Lower leg skin (tissue), 4 donors: ENCODE results near the gene RAB12. TPM values are rescaled to one million over a fixed set of nuclear protein-coding genes. Genes with fewer than 3 reads are reported as not detected.

Experiments
- DNase-seq, 2 donors: peaks; one replicate each; pipeline ENCODE4 v3.0.0-alpha.2; 2019; ENCODE audit warnings: low spot score in 2 of 2
- H3K4me3 ChIP-seq: fragments of 200-600 bp; sonication (generic); 2 replicates; pipeline ENCODE4 v1.5.1; 2017; ENCODE audit warnings: mild to moderate bottlenecking, low read depth; ENCODE audit not compliant: poor library complexity, severe bottlenecking
- POLR2A ChIP-seq, 2 donors: fragments of 450-650 bp; IDR thresholded peaks; one replicate each; pipeline ENCODE4 v1.6.1; 2016 to 2017; ENCODE audit warnings: antibody characterized with exemption in 2 of 2, mild to moderate bottlenecking in 1 of 2, moderate library complexity in 1 of 2
- WGBS, 2 donors: methylation state at CpG; one replicate each; pipeline ENCODE4 v1.1.5; 2018; 5-methylcytosine and 5-hydroxymethylcytosine counted together
- intact Hi-C: fragments of 100-400 bp; cut with DNase I; formaldehyde crosslinking; loops from one replicate; pipeline ENCODE4 v1.15.0; 2023; ENCODE audit warnings: low total_unique reads
- total RNA-seq, 4 donors: library from RNA; depleted of rRNA; stranded (reverse); fragments of >200 nt; gene quantifications; one replicate each; pipeline ENCODE4 v1.1.0, GENCODE V29; 2016
- TF ChIP-seq, protein P1 (sequence below), 3 donors: fragments of 450-650 bp; IDR thresholded peaks; one replicate each; pipeline ENCODE4 v1.5.1; 2016; ENCODE audit warnings: antibody characterized with exemption in 3 of 3, mild to moderate bottlenecking in 3 of 3, moderate library complexity in 2 of 3

RAB12 gene
- total RNA-seq, 4 donors from 2014 or later: 33.6 to 46.8 (median 44.4) TPM

DNA sequence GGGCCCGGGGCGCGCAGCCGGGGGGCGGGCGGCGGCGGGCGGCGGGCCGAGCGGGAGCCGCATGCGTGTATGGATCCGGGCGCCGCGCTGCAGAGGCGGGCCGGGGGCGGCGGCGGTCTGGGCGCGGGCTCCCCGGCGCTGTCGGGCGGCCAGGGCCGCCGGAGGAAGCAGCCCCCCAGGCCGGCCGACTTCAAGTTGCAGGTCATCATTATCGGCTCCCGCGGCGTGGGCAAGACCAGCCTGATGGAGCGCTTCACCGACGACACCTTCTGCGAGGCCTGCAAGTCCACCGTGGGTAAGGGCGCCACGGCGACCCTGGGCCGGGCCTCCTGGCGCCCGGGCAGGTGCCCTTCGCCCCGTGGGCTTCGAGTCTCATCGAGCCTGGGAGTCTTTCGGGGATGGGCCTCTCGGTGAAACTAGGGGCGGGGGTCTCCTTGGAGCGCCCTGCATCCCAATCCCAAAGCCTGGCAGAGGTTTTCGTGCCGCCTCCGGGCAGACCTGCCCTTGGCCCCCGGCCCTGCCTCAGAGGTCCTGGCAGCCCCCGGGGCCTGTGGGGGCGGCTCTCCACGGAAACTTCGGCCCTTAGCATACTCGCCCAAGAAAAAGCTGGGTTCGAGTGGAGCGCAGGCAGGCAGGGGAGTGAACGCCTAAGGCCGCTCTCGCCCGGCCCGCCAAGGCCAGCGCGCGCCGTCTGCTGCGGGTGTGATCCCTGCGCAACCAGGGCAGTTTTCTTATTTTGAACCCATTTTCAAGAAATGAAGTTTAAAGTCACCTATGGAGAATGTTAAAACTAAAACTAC lies 622 bp downstream of the RAB12 start:
- peak overlapping the region; percentile 94 for H3K4me3 ChIP-seq
- intact Hi-C loops: no loop called here
- 1 to 2% methylated on average over 38 to 59 of the region's 78 CpGs for WGBS, 2 donors
- no peak for DNase-seq
- TF ChIP-seq, protein P1, sequence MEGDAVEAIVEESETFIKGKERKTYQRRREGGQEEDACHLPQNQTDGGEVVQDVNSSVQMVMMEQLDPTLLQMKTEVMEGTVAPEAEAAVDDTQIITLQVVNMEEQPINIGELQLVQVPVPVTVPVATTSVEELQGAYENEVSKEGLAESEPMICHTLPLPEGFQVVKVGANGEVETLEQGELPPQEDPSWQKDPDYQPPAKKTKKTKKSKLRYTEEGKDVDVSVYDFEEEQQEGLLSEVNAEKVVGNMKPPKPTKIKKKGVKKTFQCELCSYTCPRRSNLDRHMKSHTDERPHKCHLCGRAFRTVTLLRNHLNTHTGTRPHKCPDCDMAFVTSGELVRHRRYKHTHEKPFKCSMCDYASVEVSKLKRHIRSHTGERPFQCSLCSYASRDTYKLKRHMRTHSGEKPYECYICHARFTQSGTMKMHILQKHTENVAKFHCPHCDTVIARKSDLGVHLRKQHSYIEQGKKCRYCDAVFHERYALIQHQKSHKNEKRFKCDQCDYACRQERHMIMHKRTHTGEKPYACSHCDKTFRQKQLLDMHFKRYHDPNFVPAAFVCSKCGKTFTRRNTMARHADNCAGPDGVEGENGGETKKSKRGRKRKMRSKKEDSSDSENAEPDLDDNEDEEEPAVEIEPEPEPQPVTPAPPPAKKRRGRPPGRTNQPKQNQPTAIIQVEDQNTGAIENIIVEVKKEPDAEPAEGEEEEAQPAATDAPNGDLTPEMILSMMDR (IDR thresholded peaks at IDR 0.05): no peak

DNA sequence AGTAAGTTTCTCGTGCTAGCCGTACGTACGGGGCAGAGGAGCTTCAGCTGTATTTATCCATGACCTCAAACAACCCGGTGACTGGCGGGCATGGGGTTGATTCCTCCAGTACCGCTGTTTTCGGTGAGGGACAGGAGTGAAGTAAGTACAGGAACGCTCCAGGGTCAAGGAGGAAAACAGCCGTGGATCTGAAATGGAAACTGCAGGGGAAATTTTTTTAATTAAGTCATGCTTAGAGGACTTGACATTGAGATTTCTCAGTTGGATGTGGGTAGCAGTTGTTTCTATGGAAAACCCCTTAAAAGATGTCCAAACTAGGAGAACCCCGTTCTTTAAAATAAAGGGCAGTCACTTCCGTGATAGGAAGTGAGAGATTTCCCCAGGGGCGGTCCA lies 1.2 kb downstream of the RAB12 start:
- whole genome bisulfite sequencing, 2 donors: 4% methylated on average over 13 of the region's 13 CpGs
- intact Hi-C loops: no loop called here
- H3K4me3 ChIP-seq: peak overlapping the region; percentile 94
- DNase-seq: no peak
- TF ChIP-seq POLR2A (IDR thresholded peaks at IDR 0.05): no peak
- TF ChIP-seq, protein P1 (IDR thresholded peaks at IDR 0.05): no peak

DNA sequence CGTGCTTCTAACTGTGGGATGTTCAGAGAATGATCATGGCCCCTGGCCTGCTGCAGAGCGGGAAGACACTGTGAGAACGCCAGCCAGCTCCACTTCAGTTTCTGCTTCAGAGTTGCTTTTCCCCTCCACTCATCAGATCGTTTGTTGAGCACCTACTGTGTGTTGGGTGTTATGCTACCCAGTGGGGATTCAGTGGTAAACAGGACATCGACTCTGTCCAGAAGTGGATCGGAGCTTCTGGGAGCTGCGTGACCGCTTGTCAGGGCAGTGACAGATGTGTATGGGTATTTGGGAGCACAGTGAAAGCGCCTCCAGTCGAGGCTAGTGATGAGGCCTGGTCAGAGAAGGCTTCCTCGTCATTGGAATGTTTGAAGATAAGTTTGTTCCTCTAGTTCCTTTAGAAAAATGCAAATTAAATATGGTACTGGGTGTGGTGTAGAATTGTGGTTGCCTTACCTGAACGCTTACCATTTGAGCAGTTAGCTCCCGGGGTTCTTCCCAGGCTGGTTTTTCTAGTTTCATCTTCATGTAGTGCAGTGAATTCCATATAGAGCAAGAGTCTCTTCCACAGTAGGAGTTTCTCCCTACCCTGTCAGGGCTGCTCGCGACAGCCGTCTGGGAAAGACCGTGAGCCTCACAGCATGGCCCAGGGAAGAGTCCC lies 2.8 kb downstream of the RAB12 start:
- TF ChIP-seq, protein P1 (IDR thresholded peaks at IDR 0.05): no peak
- TF ChIP-seq POLR2A (IDR thresholded peaks at IDR 0.05): no peak
- WGBS, 2 donors: 67 to 71% methylated on average over 17 of the region's 17 CpGs
- intact Hi-C loops: no loop called here
- peak in 1 of 2 donors; percentile 59 for DNase-seq
- H3K4me3 ChIP-seq: no peak overlapping the region

DNA sequence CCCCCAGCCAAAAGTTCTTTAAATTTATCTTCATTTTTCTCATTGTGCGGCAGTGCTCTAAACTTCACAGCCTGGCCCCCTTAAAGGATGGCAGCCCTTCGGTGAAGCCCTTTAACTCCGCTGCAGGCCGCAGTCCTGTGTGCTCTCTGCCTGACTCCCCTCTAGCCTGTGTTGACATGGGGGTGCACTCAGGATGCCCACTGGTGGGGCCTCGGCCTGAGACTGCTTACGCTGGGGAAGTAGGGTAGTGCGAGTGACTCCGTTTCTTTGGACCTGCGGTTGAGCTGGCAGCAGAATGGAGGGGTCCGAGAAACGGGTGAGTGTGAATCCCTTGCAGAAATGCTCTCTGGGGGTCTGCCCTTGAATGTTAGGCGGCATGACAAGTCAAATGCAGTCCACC lies 5.6 kb downstream of the RAB12 start:
- no peak overlapping the region for H3K4me3 ChIP-seq
- DNase-seq: no peak
- intact Hi-C loops: no loop called here
- 81 to 87% methylated on average over 12 of the region's 12 CpGs for WGBS, 2 donors
- TF ChIP-seq, protein P1 (IDR thresholded peaks at IDR 0.05): no peak
- no peak for TF ChIP-seq POLR2A (IDR thresholded peaks at IDR 0.05)

DNA sequence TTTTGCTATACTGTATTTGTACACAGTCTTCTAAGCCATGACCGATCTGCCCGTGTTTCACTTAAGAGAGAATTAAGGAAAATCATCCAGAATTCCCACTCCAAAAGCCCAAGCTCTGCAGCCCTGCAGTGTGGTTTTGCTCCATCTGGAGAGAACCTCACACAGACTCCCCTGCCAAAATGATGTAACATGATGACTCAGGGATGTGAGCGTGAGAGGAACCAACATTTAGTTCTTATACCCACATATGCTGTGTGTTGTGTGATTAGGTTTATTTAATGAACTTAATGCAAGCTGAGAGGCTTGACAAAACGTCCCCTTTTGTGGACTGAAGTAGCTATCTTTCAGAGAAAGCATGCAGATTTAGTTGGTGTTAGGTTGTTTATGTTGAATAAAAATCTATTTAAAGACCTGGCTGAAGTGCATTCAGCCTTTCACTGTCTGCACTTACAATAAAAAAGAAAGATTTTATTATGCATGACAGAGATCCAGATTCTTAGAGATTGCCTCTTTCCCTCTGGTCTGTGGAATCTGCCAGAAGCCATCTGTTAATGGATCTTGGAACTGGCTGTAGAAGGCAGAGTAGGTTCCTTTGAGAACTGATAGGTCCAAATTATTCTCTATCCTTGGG lies 6.3 kb downstream of the RAB12 start:
- peak in 1 of 2 donors; percentile 57 for DNase-seq
- TF ChIP-seq POLR2A (IDR thresholded peaks at IDR 0.05): no peak
- 14 to 17% methylated on average over 4 of the region's 4 CpGs for WGBS, 2 donors
- H3K4me3 ChIP-seq: no peak overlapping the region
- intact Hi-C loops: no loop called here

DNA sequence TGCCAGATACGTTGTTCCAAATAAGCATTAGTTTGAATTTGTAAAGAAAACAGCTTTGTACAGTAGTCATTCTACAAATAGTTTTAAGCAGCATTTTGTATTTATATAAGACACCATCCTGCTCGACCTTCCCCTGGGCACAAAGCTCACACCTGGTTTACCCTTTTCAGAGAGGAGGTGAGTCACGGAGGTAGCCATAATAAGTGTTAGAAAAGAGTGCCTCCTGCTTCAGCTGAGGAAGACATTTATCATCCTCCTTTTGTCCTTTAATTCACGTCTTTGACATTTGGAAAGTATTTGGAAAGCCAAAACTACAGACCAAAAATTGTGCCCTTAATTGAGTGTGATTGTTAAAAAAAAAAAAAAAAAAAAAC lies 6.8 kb downstream of the RAB12 start:
- no peak overlapping the region for H3K4me3 ChIP-seq
- WGBS, 2 donors: 27 to 30% methylated on average over 4 of the region's 4 CpGs
- intact Hi-C loops: no loop called here
- no peak for TF ChIP-seq POLR2A (IDR thresholded peaks at IDR 0.05)
- TF ChIP-seq, protein P1 (IDR thresholded peaks at IDR 0.05): no peak
- DNase-seq: no peak
